GM19467 (cell line): ENCODE data around the gene FCMR.

ENCODE experiments used
- ATAC-seq: cut with Tn5 transposase; IDR thresholded peaks from one replicate; pipeline ENCODE4 v1.9.1; 2021; ENCODE audit warnings: mild to moderate bottlenecking, moderate library complexity; ENCODE audit not compliant: unreplicated experiment

Gene FCMR

DNA sequence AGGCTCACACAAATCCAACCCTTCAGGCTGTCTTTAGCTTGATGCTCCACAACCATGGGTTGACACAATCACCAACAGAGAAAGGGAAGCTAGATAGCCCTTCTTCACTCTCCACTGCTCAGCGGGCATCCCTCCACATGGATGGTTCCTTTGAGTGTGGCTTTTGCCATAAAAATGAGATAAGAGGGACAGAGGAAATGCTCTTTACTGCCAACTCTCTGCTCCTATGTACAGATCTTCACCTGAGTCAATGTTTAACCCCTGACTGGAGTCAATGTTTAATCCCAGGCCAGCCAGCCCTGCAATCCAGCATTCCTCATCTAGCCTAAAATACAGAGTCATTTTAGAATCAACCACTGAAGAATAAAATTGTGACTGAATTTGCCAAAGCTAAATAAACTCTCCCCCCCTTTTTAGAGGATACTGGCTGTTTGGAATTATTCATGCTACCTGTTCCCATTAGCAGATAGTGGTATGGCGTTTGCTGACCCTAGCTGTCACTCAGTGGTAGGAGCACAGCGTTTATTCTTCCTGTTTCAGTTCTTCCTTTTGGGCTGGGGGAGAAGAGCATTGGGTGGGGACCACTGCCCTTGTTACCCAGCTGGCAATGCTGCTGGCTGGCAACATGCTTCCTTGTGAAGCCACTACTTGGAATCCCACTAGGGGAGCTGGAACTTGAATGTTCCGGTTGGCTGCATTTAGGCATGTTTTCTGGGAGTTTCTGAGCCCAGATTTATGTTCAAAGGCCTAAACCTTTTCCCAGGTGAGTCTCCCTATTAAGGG is 29.8 kb upstream of the FCMR start:
- no peak for ATAC-seq

- no peak for ATAC-seq
These were observed 27.9 kb upstream of the FCMR start for GRCh38 chr1:206949641-206950040.

DNA sequence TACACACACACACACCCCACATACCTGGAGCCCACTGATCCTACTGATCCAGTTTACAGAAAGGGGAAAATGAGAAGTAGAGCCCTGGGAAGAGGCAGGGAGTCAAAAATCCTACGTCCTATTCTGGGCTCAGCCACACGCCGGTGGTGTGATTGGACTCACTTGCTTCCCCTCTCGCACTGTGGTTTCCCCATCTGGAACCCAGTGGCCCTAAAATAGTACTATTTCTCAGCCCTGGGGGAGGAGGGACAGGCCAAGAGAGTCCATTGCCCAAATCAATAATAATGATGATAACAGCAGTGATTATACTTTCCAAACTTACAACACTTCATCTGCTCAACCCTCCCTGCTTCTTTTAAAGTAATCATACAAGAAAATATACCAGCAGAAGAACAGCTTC is 27.5 kb upstream of the FCMR start:
- ATAC-seq: no peak

- ATAC-seq: no peak
These were observed 25.5 kb upstream of the FCMR start for GRCh38 chr1:206947255-206947654.

GRCh38 chr1:206946261-206946660 is 24.5 kb upstream of the FCMR start, which contains the start of gene PIGR:
Gene PIGR, minus strand, starts transcription at chr1:206946466. Its CDS starts 5,935 bp downstream, at chr1:206940531.
- no peak for ATAC-seq

- no peak for ATAC-seq
These were observed 24.0 kb upstream of the FCMR start for GRCh38 chr1:206945779-206946178.

GRCh38 chr1:206944703-206945102 is 23.0 kb upstream of the FCMR start:
- no peak for ATAC-seq

- ATAC-seq: no peak
These were observed 20.2 kb upstream of the FCMR start for GRCh38 chr1:206941766-206942418.

- no peak for ATAC-seq
These were observed 18.8 kb upstream of the FCMR start for GRCh38 chr1:206940588-206940936.

DNA sequence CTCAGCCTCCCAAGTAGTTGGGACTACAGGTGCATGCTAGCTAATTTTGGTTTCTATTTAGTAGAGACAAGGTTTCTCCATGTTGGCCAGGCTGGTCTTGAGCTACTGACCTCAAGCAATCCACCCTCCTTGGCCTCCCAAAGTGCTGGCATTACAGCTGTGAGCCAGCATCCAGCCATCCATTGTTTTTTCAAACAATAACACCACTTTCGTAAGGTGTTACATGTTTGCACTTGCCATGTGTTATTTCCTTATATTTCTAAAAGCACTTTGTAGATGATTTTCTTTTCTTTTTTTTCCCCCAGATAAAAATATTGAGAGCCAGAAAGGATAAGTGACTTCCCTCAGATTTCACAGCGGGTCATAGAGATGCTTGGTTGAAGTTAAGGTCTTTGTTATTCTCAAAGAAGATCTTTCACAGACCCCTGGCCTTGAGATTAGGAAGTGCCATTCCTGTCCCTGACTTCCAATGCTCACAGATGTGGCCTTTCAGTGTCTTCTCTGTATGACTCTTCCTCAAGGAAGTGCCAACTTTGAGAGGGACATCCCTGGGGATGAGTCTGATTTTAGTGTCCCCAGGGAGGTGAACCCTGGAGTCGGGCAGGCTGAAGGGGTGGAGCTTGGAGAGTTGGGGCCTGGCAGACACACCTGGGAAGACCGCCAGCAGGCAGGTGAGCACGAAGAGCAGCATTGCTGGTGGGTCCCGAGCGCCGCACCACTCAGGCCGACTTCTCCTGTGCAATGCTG is 18.3 kb upstream of the FCMR start:
- no peak for ATAC-seq

DNA sequence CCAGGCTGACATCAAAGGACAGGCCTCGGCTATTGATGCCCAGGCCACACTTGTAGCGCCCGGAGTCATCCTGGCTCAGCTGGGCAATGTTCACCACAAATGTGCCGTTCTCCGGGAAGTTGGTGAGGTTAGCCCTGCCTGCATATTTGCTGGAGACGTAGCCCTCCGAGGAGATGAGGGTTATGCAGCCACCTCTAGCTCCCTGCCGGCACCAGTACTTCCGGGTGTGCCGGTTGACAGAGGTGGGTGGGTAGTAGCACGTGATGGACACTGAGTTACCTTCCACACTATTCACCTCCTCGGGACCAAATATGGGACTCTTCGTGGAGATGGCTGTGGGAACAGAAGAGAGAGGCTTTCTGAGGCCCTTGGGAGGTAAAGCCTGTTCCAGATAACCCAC is 17.4 kb upstream of the FCMR start:
- ATAC-seq: no peak

DNA sequence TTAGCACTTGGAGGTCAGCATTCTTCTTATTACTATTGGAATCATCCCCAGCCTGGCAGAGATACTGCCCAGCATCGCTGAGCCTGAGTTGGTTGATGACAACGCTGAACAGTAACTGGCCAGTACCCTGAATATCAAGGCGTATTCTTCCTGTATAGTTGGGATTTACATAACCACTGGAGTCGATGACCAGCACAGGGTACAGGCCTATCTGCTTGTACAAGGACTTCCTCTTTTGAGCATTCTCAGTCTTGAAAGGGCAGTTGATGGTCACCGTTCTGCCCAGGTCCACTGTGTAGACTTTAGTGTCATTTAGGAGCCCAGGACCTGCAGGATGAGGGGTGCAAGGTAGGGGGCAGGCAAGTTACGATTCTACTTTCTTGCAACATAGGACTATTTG is 15.7 kb upstream of the FCMR start:
- ATAC-seq: no peak

- ATAC-seq: no peak
These were observed 13.8 kb upstream of the FCMR start for GRCh38 chr1:206935491-206936067.

GRCh38 chr1:206933333-206933945 is 11.7 kb upstream of the FCMR start:
- ATAC-seq: no peak

DNA sequence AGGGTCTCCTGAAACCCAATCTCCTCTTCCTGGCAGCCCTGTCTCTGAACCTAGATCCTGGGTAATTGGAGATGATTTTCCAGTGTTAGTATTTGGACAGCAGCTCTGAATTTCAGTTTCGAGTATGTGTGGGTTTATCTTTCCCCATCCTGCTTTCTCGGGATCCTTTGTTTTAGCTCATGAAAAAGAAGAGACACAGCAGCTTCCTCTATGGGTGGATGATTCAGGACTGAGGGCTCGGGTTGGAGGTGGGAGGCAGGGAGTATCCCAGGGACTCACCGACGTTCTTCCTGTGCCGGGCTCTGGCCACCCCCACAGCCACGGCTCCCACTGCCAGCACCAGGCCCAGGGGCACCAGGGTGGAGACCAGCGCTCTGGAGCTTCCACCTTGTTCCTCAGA is 10.4 kb upstream of the FCMR start:
- no peak for ATAC-seq

GRCh38 chr1:206931709-206932108 is 10.0 kb upstream of the FCMR start:
- no peak for ATAC-seq

GRCh38 chr1:206930210-206930798 is 8.6 kb upstream of the FCMR start:
- peak; percentile 67 for ATAC-seq

DNA sequence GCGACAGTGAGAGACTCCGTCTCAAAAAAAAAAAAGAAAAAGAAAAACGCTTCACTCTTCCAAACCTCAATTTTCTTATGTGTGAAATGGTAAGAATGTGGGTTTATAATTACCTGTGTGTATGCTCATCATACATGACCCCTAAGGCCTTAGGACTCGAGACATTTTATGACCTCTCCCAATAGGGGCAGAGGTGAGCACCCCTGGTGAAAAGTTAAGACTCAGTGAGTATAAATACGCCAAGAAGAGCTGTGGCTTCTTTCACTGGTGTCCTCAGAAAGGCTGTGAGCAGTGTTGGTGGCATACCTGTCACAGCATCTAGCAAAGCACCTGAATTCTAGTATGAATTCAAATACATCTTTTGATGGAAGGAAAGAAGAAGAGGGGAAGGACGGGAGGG is 7.8 kb upstream of the FCMR start:
- no peak for ATAC-seq

GRCh38 chr1:206926286-206926685 is 4.5 kb upstream of the FCMR start:
- no peak for ATAC-seq

DNA sequence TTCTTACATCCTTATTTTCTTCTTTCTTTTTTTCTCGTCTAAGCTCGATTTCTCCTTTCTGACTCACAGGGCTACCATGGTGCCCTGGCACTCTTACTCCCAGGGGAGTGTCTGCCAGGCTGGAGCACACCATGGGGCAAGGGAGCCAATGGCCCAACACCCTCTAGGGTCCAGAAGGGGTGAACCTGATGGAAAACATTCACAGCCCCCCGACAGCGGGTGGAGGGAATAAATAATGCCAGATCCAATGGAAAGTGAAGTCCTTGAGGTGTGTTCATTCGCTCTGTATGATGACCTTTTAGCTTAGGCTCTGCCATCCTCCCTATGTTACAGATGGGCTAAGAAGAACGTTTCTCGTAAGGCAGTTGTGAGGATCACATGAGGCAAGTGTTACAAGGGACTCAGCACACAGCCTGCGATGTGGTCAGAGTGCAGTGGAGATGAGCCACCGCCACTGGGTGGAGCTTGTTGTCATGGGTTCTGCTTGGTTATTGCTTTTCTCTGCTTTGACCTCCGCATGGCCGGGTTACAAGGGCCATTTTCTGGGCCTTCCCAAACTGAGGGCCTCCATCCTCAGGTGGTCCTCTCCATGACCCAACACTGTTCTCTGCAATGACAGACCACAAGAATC is 3.5 kb upstream of the FCMR start:
- peak; percentile 46 for ATAC-seq
